Sigmoid colon (tissue), 7 donors: ENCODE results near the gene CREB3L2. TPM values are rescaled to one million over a fixed set of nuclear protein-coding genes. Genes with fewer than 3 reads are reported as not detected.

Experiments
- DNase-seq: peaks from one replicate; pipeline ENCODE4 v3.0.0-alpha.2; 2019
- H3K27ac ChIP-seq, 4 donors: fragments of 200-600 bp; sonication (generic); one replicate each; pipeline ENCODE4 v1.5.1; 2016 to 2019; ENCODE audit warnings: mild to moderate bottlenecking in 1 of 4
- H3K27me3 ChIP-seq, 3 donors: fragments of 200-600 bp; sonication (generic); one replicate each; pipeline ENCODE4 v1.5.1; 2019; ENCODE audit warnings: mild to moderate bottlenecking in 1 of 3
- H3K36me3 ChIP-seq, 4 donors: fragments of 200-600 bp; sonication (generic); one replicate each; pipeline ENCODE4 v1.5.1; 2016 to 2019
- H3K4me1 ChIP-seq, 4 donors: fragments of 200-600 bp; sonication (generic); one replicate each; pipeline ENCODE4 v1.5.1; 2017 to 2019
- H3K4me3 ChIP-seq, 4 donors: fragments of 200-600 bp; sonication (generic); one replicate each; pipeline ENCODE4 v1.5.1; 2017 to 2019; ENCODE audit warnings: mild to moderate bottlenecking in 2 of 4, moderate library complexity in 1 of 4
- H3K9me3 ChIP-seq, 4 donors: fragments of 200-600 bp in 3 of 4; sonication (generic) in 3 of 4; one replicate each; pipeline versions ENCODE4 v1.5.1 to v1.6.1; 2013 to 2019
- EP300 ChIP-seq, 4 donors: sonication (generic); formaldehyde crosslinking; IDR thresholded peaks; one replicate each; pipeline ENCODE4 v1.6.1; 2017; ENCODE audit warnings: antibody characterized with exemption in 4 of 4
- POLR2A ChIP-seq, 2 donors: fragments of 450-650 bp; IDR thresholded peaks; one replicate each; pipeline ENCODE4 v1.6.1; 2016; ENCODE audit warnings: antibody characterized with exemption in 2 of 2, mild to moderate bottlenecking in 2 of 2, moderate library complexity in 2 of 2
- POLR2AphosphoS5 ChIP-seq, 4 donors: sonication (generic); formaldehyde crosslinking; IDR thresholded peaks; one replicate each; pipeline ENCODE4 v1.6.1; 2017; ENCODE audit warnings: antibody characterized with exemption in 4 of 4
- WGBS, 2 donors: extraction: QIAGEN DNeasy Blood & Tissue Kit; methylation state at CpG; one replicate each; pipeline ENCODE4 v1.1.7; 2013; 5-methylcytosine and 5-hydroxymethylcytosine counted together
- intact Hi-C: fragments of 100-400 bp; cut with DNase I; formaldehyde crosslinking; loops from one replicate; pipeline ENCODE4 v1.15.1; 2023
- polyA plus RNA-seq, 3 donors: library from polyadenylated mRNA; stranded (reverse); fragments of 200-250 nt; gene quantifications; one replicate each; pipeline ENCODE4 v1.2.3, GENCODE V29; 2013
- total RNA-seq, 4 donors: library from RNA; depleted of rRNA; stranded (reverse); fragments of >200 nt; gene quantifications; one replicate each; pipeline ENCODE4 v1.1.0, GENCODE V29; 2016
- TF ChIP-seq, protein P1 (sequence below), 4 experiments: fragments of 450-650 bp in 3 of 4; fragments of 200-600 bp in 1 of 4; IDR thresholded peaks; one replicate each; pipeline ENCODE4 v1.5.1; 2016 to 2019; ENCODE audit warnings: antibody characterized with exemption in 4 of 4, mild to moderate bottlenecking in 3 of 4, moderate library complexity in 2 of 4
- donor health status: healthy with polysubstance abuse.
- donor health status: Bipolar disorder and iron deficiency.
- donor health status: healthy.

The CREB3L2 gene
- total and polyA plus RNA-seq, 7 donors = 3.0 to 41.3 (median 26.0) TPM

DNA sequence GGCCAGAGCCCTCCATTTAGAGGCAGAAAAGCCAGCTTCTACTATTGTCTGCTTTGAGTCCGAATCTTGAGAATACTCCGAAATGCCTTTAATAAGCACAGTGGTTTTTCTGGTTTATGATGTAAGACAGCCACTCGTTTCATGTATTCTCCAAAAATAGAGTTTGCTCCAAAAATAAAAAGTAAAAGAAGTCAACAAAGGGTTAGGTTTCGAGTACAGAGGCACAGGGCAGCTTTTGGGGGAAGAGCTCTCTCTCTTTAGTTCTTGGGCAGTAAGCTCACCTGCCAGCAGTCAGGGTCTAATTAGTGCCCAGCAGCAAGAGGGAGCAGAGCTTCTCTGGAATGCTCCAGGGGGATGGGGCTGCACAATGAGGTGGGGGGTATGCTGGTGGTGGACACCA is 20.2 kb downstream of the CREB3L2 start:
- intact Hi-C loops = no loop called here
- H3K36me3 ChIP-seq = no peaks in the 10 kb centered on the region
- 64 to 81% methylated on average over 4 of the region's 4 CpGs for WGBS, 2 donors
- peaks cover 0 to 96% (median 89%) of the 10 kb centered on the region in 4 donors for H3K4me1 ChIP-seq
- no peaks in the 10 kb centered on the region for H3K9me3 ChIP-seq
- H3K27ac ChIP-seq = peak overlapping the region; percentile 53 to 99 (median 78)
- no peaks in the 10 kb centered on the region for H3K27me3 ChIP-seq
- DNase-seq = no peak
- no peak overlapping the region for H3K4me3 ChIP-seq
- TF ChIP-seq, protein P1, sequence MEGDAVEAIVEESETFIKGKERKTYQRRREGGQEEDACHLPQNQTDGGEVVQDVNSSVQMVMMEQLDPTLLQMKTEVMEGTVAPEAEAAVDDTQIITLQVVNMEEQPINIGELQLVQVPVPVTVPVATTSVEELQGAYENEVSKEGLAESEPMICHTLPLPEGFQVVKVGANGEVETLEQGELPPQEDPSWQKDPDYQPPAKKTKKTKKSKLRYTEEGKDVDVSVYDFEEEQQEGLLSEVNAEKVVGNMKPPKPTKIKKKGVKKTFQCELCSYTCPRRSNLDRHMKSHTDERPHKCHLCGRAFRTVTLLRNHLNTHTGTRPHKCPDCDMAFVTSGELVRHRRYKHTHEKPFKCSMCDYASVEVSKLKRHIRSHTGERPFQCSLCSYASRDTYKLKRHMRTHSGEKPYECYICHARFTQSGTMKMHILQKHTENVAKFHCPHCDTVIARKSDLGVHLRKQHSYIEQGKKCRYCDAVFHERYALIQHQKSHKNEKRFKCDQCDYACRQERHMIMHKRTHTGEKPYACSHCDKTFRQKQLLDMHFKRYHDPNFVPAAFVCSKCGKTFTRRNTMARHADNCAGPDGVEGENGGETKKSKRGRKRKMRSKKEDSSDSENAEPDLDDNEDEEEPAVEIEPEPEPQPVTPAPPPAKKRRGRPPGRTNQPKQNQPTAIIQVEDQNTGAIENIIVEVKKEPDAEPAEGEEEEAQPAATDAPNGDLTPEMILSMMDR (IDR thresholded peaks at IDR 0.05) = no peak
- TF ChIP-seq EP300 (IDR thresholded peaks at IDR 0.05) = no peak
- no peak for TF ChIP-seq POLR2AphosphoS5 (IDR thresholded peaks at IDR 0.05)
- no peak for TF ChIP-seq POLR2A (IDR thresholded peaks at IDR 0.05)

- no peak overlapping the region for H3K4me3 ChIP-seq
- no peaks in the 10 kb centered on the region for H3K9me3 ChIP-seq
- DNase-seq = no peak
- peaks cover 0 to 96% (median 89%) of the 10 kb centered on the region in 4 donors for H3K4me1 ChIP-seq
- peak overlapping the region; percentile 53 to 99 (median 78) for H3K27ac ChIP-seq
- no peak for TF ChIP-seq POLR2AphosphoS5 (IDR thresholded peaks at IDR 0.05)
- TF ChIP-seq EP300 (IDR thresholded peaks at IDR 0.05) = no peak
- TF ChIP-seq, protein P1 (IDR thresholded peaks at IDR 0.05) = no peak
- no peak for TF ChIP-seq POLR2A (IDR thresholded peaks at IDR 0.05)
- H3K36me3 ChIP-seq = no peaks in the 10 kb centered on the region
- H3K27me3 ChIP-seq = no peaks in the 10 kb centered on the region
- intact Hi-C loops = no loop called here
These were observed 20.7 kb downstream of the CREB3L2 start for GRCh38 chr7:137981175-137981574.

GRCh38 chr7:137980308-137980707 is 21.6 kb downstream of the CREB3L2 start:
- TF ChIP-seq, protein P1 (IDR thresholded peaks at IDR 0.05) = no peak
- no peak for TF ChIP-seq POLR2A (IDR thresholded peaks at IDR 0.05)
- TF ChIP-seq EP300 (IDR thresholded peaks at IDR 0.05) = no peak
- TF ChIP-seq POLR2AphosphoS5 (IDR thresholded peaks at IDR 0.05) = no peak
- WGBS, 2 donors = 94 to 97% methylated on average over 2 of the region's 2 CpGs
- Histone ChIP-seq H3K4me3 (no peak overlapping the region), H3K27me3 (no peaks in the 10 kb centered on the region), H3K9me3 (no peaks in the 10 kb centered on the region), H3K4me1 (peaks cover 0 to 96% (median 88%) of the 10 kb centered on the region in 4 donors), H3K27ac (peak overlapping the region; percentile 53 to 99 (median 78)), H3K36me3 (no peaks in the 10 kb centered on the region)
- no peak for DNase-seq
- intact Hi-C loops = no loop called here

- intact Hi-C loops = no loop called here
- Histone ChIP-seq H3K9me3 (no peaks in the 10 kb centered on the region), H3K27me3 (no peaks in the 10 kb centered on the region), H3K27ac (peak overlapping the region; percentile 76 to 99 (median 78)), H3K4me1 (peaks cover 0 to 96% (median 88%) of the 10 kb centered on the region in 4 donors), H3K36me3 (no peaks in the 10 kb centered on the region), H3K4me3 (no peak overlapping the region)
- WGBS, 2 donors = 76 to 87% methylated on average over 10 of the region's 10 CpGs
- peak; percentile 85 for DNase-seq
- peak in 1 of 4 donors; percentile 24 for TF ChIP-seq EP300 (IDR thresholded peaks at IDR 0.05)
- TF ChIP-seq POLR2AphosphoS5 (IDR thresholded peaks at IDR 0.05) = peak; percentile 20 to 78 (median 54)
- TF ChIP-seq POLR2A (IDR thresholded peaks at IDR 0.05) = no peak
These were observed 23.2 kb downstream of the CREB3L2 start for GRCh38 chr7:137978464-137979237.

- H3K4me3 ChIP-seq = no peak overlapping the region
- H3K9me3 ChIP-seq = no peaks in the 10 kb centered on the region
- peaks cover 0 to 97% (median 86%) of the 10 kb centered on the region in 4 donors for H3K4me1 ChIP-seq
- peak overlapping the region; percentile 76 to 99 (median 78) for H3K27ac ChIP-seq
- 82 to 87% methylated on average over 4 of the region's 4 CpGs for WGBS, 2 donors
- no peak for DNase-seq
- TF ChIP-seq POLR2AphosphoS5 (IDR thresholded peaks at IDR 0.05) (peak in 2 of 4 donors; percentile 8 to 12), EP300 (IDR thresholded peaks at IDR 0.05) (no peak), POLR2A (IDR thresholded peaks at IDR 0.05) (no peak)
- TF ChIP-seq, protein P1 (IDR thresholded peaks at IDR 0.05) = no peak
- H3K27me3 ChIP-seq = no peaks in the 10 kb centered on the region
- intact Hi-C loops = no loop called here
- no peaks in the 10 kb centered on the region for H3K36me3 ChIP-seq
These were observed 24.7 kb downstream of the CREB3L2 start for GRCh38 chr7:137977173-137977572.
